ENCODE data around the gene ALPI. TPM values are rescaled to one million over a fixed set of nuclear protein-coding genes. Genes with fewer than 3 reads are reported as not detected.

ALPI gene
- total and polyA plus RNA-seq, 9 of the 15 experiments (the other 6 are each of a cell fraction or from before 2014, with no cell fraction given): not detected

GRCh38 chr2:232488721-232489300, 32.9 kb downstream of the ALPI start:
- intact Hi-C loops (cut with micrococcal nuclease) (no loop called here), in situ Hi-C loops (cut with MboI) (no loop called here)
- Histone ChIP-seq H3K27ac (ENCODE audit: extremely low read depth, low read depth, low read length) (no peak overlapping the region), H3K36me3 (ENCODE audit: control insufficient read depth, insufficient read depth, low read length) (no peaks in the 10 kb centered on the region), H3K79me2 (ENCODE audit: control insufficient read depth, insufficient read depth, low read length) (no peaks in the 10 kb centered on the region), H3K27me3 (ENCODE audit: control insufficient read depth in 2 of 2, insufficient read depth in 2 of 2, low read length in 2 of 2) (peaks cover 0 to 19% of the 10 kb centered on the region in 2 experiments; a peak in 2 of 5 replicates), H3K9me3 (replicated peaks; ENCODE audit: control insufficient read depth, insufficient read depth, low read depth, low read length) (no peaks in the 10 kb centered on the region), H3K9me1 (ENCODE audit: control insufficient read depth, insufficient read depth, low read length) (no peaks in the 10 kb centered on the region), H3K4me3 (no peak overlapping the region), H3K4me1 (replicated peaks in 1 of 2; ENCODE audit: control insufficient read depth in 2 of 2, insufficient read depth in 2 of 2, low read length in 2 of 2) (no peaks in the 10 kb centered on the region), H3K4me2 (ENCODE audit: insufficient read depth, low read length) (no peak overlapping the region), H2AFZ (ENCODE audit: low read depth, low read length) (no peak overlapping the region), H4K20me1 (replicated peaks; ENCODE audit: control insufficient read depth, insufficient read depth, low read length) (no peaks in the 10 kb centered on the region), H3K9ac (ENCODE audit: insufficient read depth in 1 of 2, low read depth in 2 of 2, low read length in 2 of 2) (no peak overlapping the region)
- ATAC-seq (no peak), DNase-seq (ENCODE audit: extremely low read depth in 1 of 4, low spot score in 3 of 4) (no peak), FAIRE-seq (no peak)
- TF ChIP-seq ZNF384 (IDR thresholded peaks at IDR 0.05; ENCODE audit: low read depth, low read length): no peak
- no peak for TF ChIP-seq JUN (IDR thresholded peaks at IDR 0.05; ENCODE audit: borderline replicate concordance, low read depth, low read length)
- no peak for TF ChIP-seq JUN (CRISPR knock-in tag; IDR thresholded peaks at IDR 0.05; ENCODE audit: borderline replicate concordance)
- no peak for TF ChIP-seq ZNF830 (CRISPR knock-in tag; IDR thresholded peaks at IDR 0.05)
- TF ChIP-seq KHSRP (IDR thresholded peaks at IDR 0.05): no peak
- TF ChIP-seq RBBP5 (IDR thresholded peaks at IDR 0.05; ENCODE audit: borderline replicate concordance, insufficient read depth, low read length, poor library complexity, severe bottlenecking): no peak
- no peak for TF ChIP-seq ZNF79 (CRISPR knock-in tag; IDR thresholded peaks at IDR 0.05; ENCODE audit: low read depth)
- TF ChIP-seq ZNF780A (CRISPR knock-in tag; IDR thresholded peaks at IDR 0.05): no peak
- no peak for TF ChIP-seq TFAP4 (CRISPR knock-in tag; IDR thresholded peaks at IDR 0.05; ENCODE audit: borderline replicate concordance)
- TF ChIP-seq FOSL1 (tag; conservative IDR thresholded peaks at IDR 0.05): no peak
- TF ChIP-seq MCM5 (IDR thresholded peaks at IDR 0.05; ENCODE audit: low read depth): no peak
- TF ChIP-seq HOXB6 (CRISPR knock-in tag; IDR thresholded peaks at IDR 0.05; ENCODE audit: borderline replicate concordance): no peak
- TF ChIP-seq TRIM28 (IDR thresholded peaks at IDR 0.05): no peak
- POLR2A ChIA-PET: no interaction called here
- 8% methylated on average over 2 of the region's 5 CpGs for WGBS (ENCODE audit: insufficient coverage, low coverage, missing lambda C conversion rate)
- no TSS peak for BruUV-seq (replicated peaks)
- CTCF ChIA-PET (ENCODE audit: low intra/inter-chr PET ratio): no interaction called here

Data from K562 (cell line).